IMR-90 (cell line): ENCODE measurements around the gene NFATC1. TPM values are rescaled to one million over a fixed set of nuclear protein-coding genes. Genes with fewer than 3 reads are reported as not detected.

Source experiments
- ATAC-seq: fragments of 200-7000 bp; cut with Tn5 transposase; 2 replicates; pipeline ENCODE4 v1.9.1; 2020; ENCODE audit warnings: low read depth, mild to moderate bottlenecking, moderate library complexity
- BruUV-seq: library from RNA; stranded (reverse); fragments of 400-500 nt; replicated peaks from 2 replicates; lab custom pipeline; 2021; lab: Mats Ljungman, UMichigan
- CTCF ChIA-PET: fragments of 300-600 bp; formaldehyde crosslinking; extraction: SDS; loops from one replicate; lab custom pipeline; 2021; ENCODE audit warnings: antibody characterized with exemption; lab: Yijun Ruan, JAX
- POLR2A ChIA-PET: fragments of 300-600 bp; sonication (Branson Sonifier 250); formaldehyde crosslinking; loops from one replicate; lab custom pipeline; 2022; ENCODE audit warnings: antibody characterized with exemption; ENCODE audit not compliant: unreplicated experiment; lab: Charles Lee
- DNase-seq: peaks from one replicate; pipeline ENCODE4 v3.0.0; 2013
- H2AFZ ChIP-seq: replicated peaks from 2 replicates; pipeline ENCODE3; 2013; ENCODE audit warnings: low read length, mild to moderate bottlenecking; ENCODE audit not compliant: poor library complexity
- H2AK5ac ChIP-seq: 2 replicates; pipeline ENCODE4 v1.6.1; 2013; ENCODE audit warnings: low read depth, low read length, inconsistent platforms
- H2AK9ac ChIP-seq: replicated peaks from 2 replicates; pipeline ENCODE3; 2013; ENCODE audit warnings: mild to moderate bottlenecking, low read depth, low read length, moderate library complexity; ENCODE audit not compliant: poor library complexity
- H2BK120ac ChIP-seq: 2 replicates; pipeline ENCODE4 v1.6.1; 2013; ENCODE audit warnings: low read depth, low read length, inconsistent platforms
- H2BK15ac ChIP-seq: 3 replicates; pipeline ENCODE4 v1.6.1; 2013; ENCODE audit warnings: low read depth, low read length, inconsistent platforms
- H2BK20ac ChIP-seq: 2 replicates; pipeline ENCODE4 v1.6.1; 2013; ENCODE audit warnings: low read depth, mild to moderate bottlenecking, inconsistent platforms, low read length, moderate library complexity
- H2BK5ac ChIP-seq: 2 replicates; pipeline ENCODE4 v1.6.1; 2013; ENCODE audit warnings: mild to moderate bottlenecking, low read depth, low read length, inconsistent platforms; ENCODE audit not compliant: poor library complexity, severe bottlenecking
- H3K14ac ChIP-seq: replicated peaks from 2 replicates; pipeline ENCODE4 v1.6.1; 2013; ENCODE audit warnings: low read depth, low read length, inconsistent platforms
- H3K18ac ChIP-seq: 2 replicates; pipeline ENCODE4 v1.6.1; 2013; ENCODE audit warnings: low read depth, low read length, control low read depth
- H3K23ac ChIP-seq: 2 replicates; pipeline ENCODE4 v1.6.1; 2013; ENCODE audit warnings: low read depth, low read length, inconsistent platforms
- H3K27ac ChIP-seq: 2 replicates; pipeline ENCODE4 v1.5.1; 2013; ENCODE audit warnings: mild to moderate bottlenecking, control low read depth, low read length; ENCODE audit not compliant: insufficient read depth
- H3K27me3 ChIP-seq: 2 replicates; pipeline ENCODE4 v1.6.1; 2013; ENCODE audit warnings: low read length; ENCODE audit not compliant: control insufficient read depth, insufficient read depth
- H3K36me3 ChIP-seq: 2 replicates; pipeline ENCODE4 v1.6.1; 2013; ENCODE audit warnings: low read length, mixed read lengths; ENCODE audit not compliant: control insufficient read depth, insufficient read depth
- H3K4ac ChIP-seq: 2 replicates; pipeline ENCODE4 v1.6.1; 2013; ENCODE audit warnings: low read depth, low read length, inconsistent platforms
- H3K4me1 ChIP-seq: 2 replicates; pipeline ENCODE4 v1.6.1; 2013; ENCODE audit warnings: low read length, mixed read lengths; ENCODE audit not compliant: control insufficient read depth, insufficient read depth
- H3K4me2 ChIP-seq: 2 replicates; pipeline ENCODE4 v1.6.1; 2013; ENCODE audit warnings: low read depth, mild to moderate bottlenecking, control low read depth, low read length, moderate library complexity
- H3K4me3 ChIP-seq: 2 replicates; pipeline ENCODE4 v1.5.1; 2013; ENCODE audit warnings: low read depth, mild to moderate bottlenecking, control low read depth, low read length, moderate library complexity; ENCODE audit not compliant: insufficient read depth
- H3K56ac ChIP-seq: 2 replicates; pipeline ENCODE4 v1.6.1; 2013; ENCODE audit warnings: low read length, inconsistent platforms; ENCODE audit not compliant: insufficient read depth; ENCODE audit errors: extremely low read depth
- H3K79me1 ChIP-seq, 2 experiments: 2 replicates each; pipeline ENCODE4 v1.6.1; 2013; ENCODE audit warnings: low read length in 2 of 2, inconsistent platforms in 1 of 2, low read depth in 1 of 2
- H3K9ac ChIP-seq: 2 replicates; pipeline ENCODE4 v1.6.1; 2013; ENCODE audit warnings: low read depth, low read length, control low read depth
- H3K9me1 ChIP-seq: 2 replicates; pipeline ENCODE4 v1.6.1; 2013; ENCODE audit warnings: low read length, inconsistent platforms; ENCODE audit not compliant: insufficient read depth
- H3K9me3 ChIP-seq: 2 replicates; pipeline ENCODE4 v1.6.1; 2013; ENCODE audit warnings: low read length; ENCODE audit not compliant: control insufficient read depth, insufficient read depth
- H4K20me1 ChIP-seq: 2 replicates; pipeline ENCODE4 v1.6.1; 2013; ENCODE audit warnings: low read length, inconsistent platforms; ENCODE audit not compliant: insufficient read depth
- H4K5ac ChIP-seq: 2 replicates; pipeline ENCODE4 v1.6.1; 2013; ENCODE audit warnings: mild to moderate bottlenecking, low read depth, low read length, control low read depth
- H4K8ac ChIP-seq, 2 experiments: 2 replicates each; pipeline ENCODE4 v1.6.1; 2013; ENCODE audit warnings: low read depth in 2 of 2, low read length in 2 of 2, control low read depth in 1 of 2, inconsistent platforms in 1 of 2
- H4K91ac ChIP-seq: 2 replicates; pipeline ENCODE4 v1.6.1; 2013; ENCODE audit warnings: low read depth, low read length, inconsistent platforms; ENCODE audit not compliant: insufficient read depth
- BHLHE40 ChIP-seq: fragments of 150-350 bp; IDR thresholded peaks from 2 replicates; pipeline ENCODE4 v1.6.1; 2016; ENCODE audit warnings: mild to moderate bottlenecking, low read depth, low read length
- CEBPB ChIP-seq: IDR thresholded peaks from 2 replicates; pipeline ENCODE4 v1.6.1; 2012; ENCODE audit warnings: low read depth, low read length, improper control_type of control experiment
- CHD1 ChIP-seq: IDR thresholded peaks from 2 replicates; pipeline ENCODE4 v1.6.1; 2012; ENCODE audit warnings: low read depth, low read length, improper control_type of control experiment
- FOS ChIP-seq: fragments of 150-350 bp; IDR thresholded peaks from 2 replicates; pipeline ENCODE4 v1.6.1; 2016; ENCODE audit warnings: low read depth, low read length
- MAZ ChIP-seq: IDR thresholded peaks from 2 replicates; pipeline ENCODE4 v1.6.1; 2012; ENCODE audit warnings: low read depth, mild to moderate bottlenecking, low read length, improper control_type of control experiment, moderate library complexity, borderline replicate concordance
- MXI1 ChIP-seq: IDR thresholded peaks from 2 replicates; pipeline ENCODE4 v1.6.1; 2012; ENCODE audit warnings: low read depth, mild to moderate bottlenecking, low read length, moderate library complexity, borderline replicate concordance
- NFE2L2 ChIP-seq: fragments of 150-350 bp; IDR thresholded peaks from 2 replicates; pipeline ENCODE4 v1.6.1; 2016; ENCODE audit warnings: low read depth, mild to moderate bottlenecking, low read length
- RAD21 ChIP-seq: IDR thresholded peaks from 2 replicates; pipeline ENCODE4 v1.6.1; 2012; ENCODE audit warnings: low read length, improper control_type of control experiment
- RCOR1 ChIP-seq: IDR thresholded peaks from 2 replicates; pipeline ENCODE4 v1.6.1; 2012; ENCODE audit warnings: mild to moderate bottlenecking, low read length, improper control_type of control experiment; ENCODE audit not compliant: insufficient replicate concordance
- RFX5 ChIP-seq: IDR thresholded peaks from 2 replicates; pipeline ENCODE4 v1.8.0; 2012; ENCODE audit warnings: low read depth, mild to moderate bottlenecking, low read length, moderate library complexity
- SMC3 ChIP-seq: fragments of 150-350 bp; IDR thresholded peaks from 2 replicates; pipeline ENCODE4 v1.6.1; 2016; ENCODE audit warnings: low read depth, mild to moderate bottlenecking, antibody characterized with exemption, low read length, moderate library complexity
- WGBS, 2 experiments: methylation state at CpG; one replicate each; pipeline versions ENCODE4 v1.1.5 to v1.1.7; 2013; ENCODE audit warnings: missing lambda C conversion rate in 2 of 2; ENCODE audit not compliant: insufficient read length in 1 of 2; ENCODE audit errors: extremely low coverage in 2 of 2; 5-methylcytosine and 5-hydroxymethylcytosine counted together
- dilution Hi-C: fragments of 300-500 bp; cut with HindIII; formaldehyde crosslinking; loops from one replicate; pipeline ENCODE4 v1.14.3; 2018; ENCODE audit warnings: low sequenced_read_pairs; ENCODE audit not compliant: unreplicated experiment
- in situ Hi-C: fragments of 300-500 bp; cut with MboI; formaldehyde crosslinking; loops from 3 replicates; pipeline ENCODE4 v1.14.3; 2019; ENCODE audit warnings: low sequenced_read_pairs, inconsistent platforms, mixed read lengths
- intact Hi-C: fragments of 100-400 bp; cut with micrococcal nuclease; formaldehyde crosslinking; loops from 2 replicates; pipeline ENCODE4 v1.10.0; 2022
- polyA plus RNA-seq, 3 experiments: library from polyadenylated mRNA; depleted of rRNA; stranded (reverse); fragments of >200 nt; gene quantifications; 2 replicates each; pipeline ENCODE4 v1.2.3, GENCODE V29; 2012; ENCODE audit warnings: low replicate concordance in 1 of 3
- total RNA-seq: library from RNA; depleted of rRNA; stranded (reverse); fragments of >200 nt; gene quantifications from 2 replicates; pipeline ENCODE4 v1.2.3, GENCODE V29; 2012
- TF ChIP-seq, protein P1 (sequence below): fragments of 150-350 bp; IDR thresholded peaks from 2 replicates; pipeline ENCODE4 v1.6.1; 2016; ENCODE audit warnings: low read depth, mild to moderate bottlenecking, low read length, moderate library complexity, borderline replicate concordance
- TF ChIP-seq, protein P2 (sequence below): conservative IDR thresholded peaks from 2 replicates; pipeline ENCODE4 v1.5.1; 2012; ENCODE audit warnings: mild to moderate bottlenecking, low read depth, low read length, improper control_type of control experiment

NFATC1 gene
- total and polyA plus RNA-seq, 2 of the 4 experiments (the other 2 are of a cell fraction): 0.36 to 1.8 TPM

DNA sequence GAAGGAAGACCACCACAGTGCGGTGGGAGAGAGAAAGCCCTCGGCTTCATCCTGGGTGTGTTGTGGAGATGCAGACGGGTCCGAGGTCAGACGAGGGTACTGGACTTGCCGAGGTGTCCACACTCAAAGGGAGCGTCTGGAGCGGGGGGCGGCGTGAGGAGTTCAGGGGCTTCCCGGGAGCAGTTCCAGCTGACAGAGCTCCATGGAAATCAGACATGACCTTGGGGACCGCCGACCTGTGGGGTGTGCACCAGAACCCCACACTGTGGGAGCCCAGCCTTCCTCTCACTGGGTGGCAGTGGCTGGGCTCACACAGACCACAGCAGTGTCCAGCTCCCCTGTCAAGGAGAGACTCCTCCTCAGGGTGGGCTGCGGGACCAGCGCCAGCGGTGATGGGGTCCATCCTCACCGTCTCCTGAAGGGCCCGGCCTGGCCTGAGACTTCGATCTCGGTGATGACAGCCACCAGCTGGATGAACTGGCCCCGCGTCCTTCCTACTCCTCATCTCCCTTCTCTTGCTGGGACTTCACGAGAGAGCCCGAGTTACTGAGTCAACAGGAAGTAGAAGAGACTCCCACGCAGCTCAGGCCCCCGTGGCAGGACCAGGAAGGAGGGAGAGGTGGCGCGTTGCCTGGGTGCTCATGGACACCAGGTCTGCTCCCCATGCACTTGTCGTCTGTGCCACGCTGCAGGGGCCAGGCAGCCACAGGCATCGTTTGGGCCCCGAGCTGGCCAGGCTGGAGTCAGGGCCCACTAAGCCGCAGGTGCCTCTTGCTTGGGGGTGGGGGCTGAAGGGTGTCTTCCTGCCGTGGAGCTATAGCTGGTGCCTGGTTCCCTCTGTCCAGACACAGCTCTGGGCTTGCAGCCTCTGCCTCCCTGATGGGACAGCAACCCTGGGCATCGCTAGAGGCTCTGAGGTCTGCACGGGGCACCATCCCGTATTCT lies 182.0 kb downstream of the NFATC1 start:
- Histone ChIP-seq H2AK9ac (peak overlapping the region; percentile 82), H2BK15ac (peak overlapping the region; percentile 32; the same call in 1 of the 3 replicates), H4K8ac (no peak overlapping the region), H4K91ac (no peak overlapping the region), H3K27ac (no peak overlapping the region), H2AFZ (peak overlapping the region; percentile 83), H2BK5ac (no peak overlapping the region), H3K4me2 (no peak overlapping the region), H2AK5ac (peak overlapping the region; percentile 36), H3K9me1 (peaks cover 6% of the 10 kb centered on the region; the same call in 1 of the 2 replicates), H3K4ac (peak overlapping the region; percentile 55), H3K18ac (no peak overlapping the region; the same call in 1 of the 2 replicates), H3K9ac (no peak overlapping the region), H2BK120ac (peak overlapping the region; percentile 22; the same call in 1 of the 2 replicates), H3K4me3 (no peak overlapping the region), H2BK20ac (peak overlapping the region; percentile 13; the same call in 1 of the 2 replicates), H4K5ac (no peak overlapping the region), H3K56ac (no peak overlapping the region), H4K20me1 (no peaks in the 10 kb centered on the region; the same call in 1 of the 2 replicates), H3K79me1 (no peaks in the 10 kb centered on the region), H3K4me1 (peaks cover 19% of the 10 kb centered on the region), H3K14ac (no peak overlapping the region; the same call in 1 of the 2 replicates), H3K23ac (no peak overlapping the region), H3K9me3 (peaks cover 6% of the 10 kb centered on the region), H3K27me3 (no peaks in the 10 kb centered on the region; the same call in 1 of the 2 replicates), H3K36me3 (no peaks in the 10 kb centered on the region)
- intact Hi-C loops: no loop called here
- POLR2A ChIA-PET: no interaction called here
- no TSS peak for BruUV-seq
- CTCF ChIA-PET: interaction anchor here (0.6 to 1.5 kb wide), 2 partner anchors 10 to 22 kb away, joined by 3 to 4 read pairs; no protein-coding TSS in a partner anchor
- dilution Hi-C loops: no loop called here
- in situ Hi-C loops: no loop called here
- 43% methylated on average over 20 of the region's 37 CpGs; no CpG with 5 or more reads in 1 of the 2 experiments for WGBS, 2 experiments
- peak; percentile 49 for DNase-seq
- ATAC-seq: peak; percentile 27; the same call in 1 of the 2 replicates
- no peak for TF ChIP-seq CHD1
- TF ChIP-seq MXI1: no peak
- no peak for TF ChIP-seq RFX5
- TF ChIP-seq RAD21: no peak
- TF ChIP-seq, protein P1, sequence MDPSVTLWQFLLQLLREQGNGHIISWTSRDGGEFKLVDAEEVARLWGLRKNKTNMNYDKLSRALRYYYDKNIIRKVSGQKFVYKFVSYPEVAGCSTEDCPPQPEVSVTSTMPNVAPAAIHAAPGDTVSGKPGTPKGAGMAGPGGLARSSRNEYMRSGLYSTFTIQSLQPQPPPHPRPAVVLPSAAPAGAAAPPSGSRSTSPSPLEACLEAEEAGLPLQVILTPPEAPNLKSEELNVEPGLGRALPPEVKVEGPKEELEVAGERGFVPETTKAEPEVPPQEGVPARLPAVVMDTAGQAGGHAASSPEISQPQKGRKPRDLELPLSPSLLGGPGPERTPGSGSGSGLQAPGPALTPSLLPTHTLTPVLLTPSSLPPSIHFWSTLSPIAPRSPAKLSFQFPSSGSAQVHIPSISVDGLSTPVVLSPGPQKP: no peak
- TF ChIP-seq MAZ: no peak
- no peak for TF ChIP-seq CEBPB
- no peak for TF ChIP-seq SMC3
- TF ChIP-seq FOS: no peak
- TF ChIP-seq RCOR1: no peak
- no peak for TF ChIP-seq NFE2L2
- TF ChIP-seq, protein P2, sequence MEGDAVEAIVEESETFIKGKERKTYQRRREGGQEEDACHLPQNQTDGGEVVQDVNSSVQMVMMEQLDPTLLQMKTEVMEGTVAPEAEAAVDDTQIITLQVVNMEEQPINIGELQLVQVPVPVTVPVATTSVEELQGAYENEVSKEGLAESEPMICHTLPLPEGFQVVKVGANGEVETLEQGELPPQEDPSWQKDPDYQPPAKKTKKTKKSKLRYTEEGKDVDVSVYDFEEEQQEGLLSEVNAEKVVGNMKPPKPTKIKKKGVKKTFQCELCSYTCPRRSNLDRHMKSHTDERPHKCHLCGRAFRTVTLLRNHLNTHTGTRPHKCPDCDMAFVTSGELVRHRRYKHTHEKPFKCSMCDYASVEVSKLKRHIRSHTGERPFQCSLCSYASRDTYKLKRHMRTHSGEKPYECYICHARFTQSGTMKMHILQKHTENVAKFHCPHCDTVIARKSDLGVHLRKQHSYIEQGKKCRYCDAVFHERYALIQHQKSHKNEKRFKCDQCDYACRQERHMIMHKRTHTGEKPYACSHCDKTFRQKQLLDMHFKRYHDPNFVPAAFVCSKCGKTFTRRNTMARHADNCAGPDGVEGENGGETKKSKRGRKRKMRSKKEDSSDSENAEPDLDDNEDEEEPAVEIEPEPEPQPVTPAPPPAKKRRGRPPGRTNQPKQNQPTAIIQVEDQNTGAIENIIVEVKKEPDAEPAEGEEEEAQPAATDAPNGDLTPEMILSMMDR: no peak
- no peak for TF ChIP-seq BHLHE40
